ENCODE measurements around the gene NBPF26. TPM values are rescaled to one million over a fixed set of nuclear protein-coding genes. Genes with fewer than 3 reads are reported as not detected.
"Not testable (repeated sequence)": the region's sequence is repeated elsewhere in the genome, so short reads cannot be mapped to it uniquely, and the experiment has no call there.

The NBPF26 gene
- polyA plus RNA-seq: 10 to 100 TPM in 1 of 4 donors, 1 to 10 TPM in 3; 1.1 to 13.8 (median 3.1) TPM
- long read RNA-seq, donor 1: 0 reads
- long read RNA-seq, donor 2: 0 reads
- long read RNA-seq, donor 3: 0 reads
- long read RNA-seq, donor 4: 0 reads
- long read RNA-seq, donor 5: 0 reads
- long read RNA-seq, donor 6: 0 reads
- long read RNA-seq, donor 7: 0 reads
- long read RNA-seq, donor 8: 0 reads
- long read RNA-seq, donor 9: 0 reads
- long read RNA-seq, donor 10: 0 reads

DNA sequence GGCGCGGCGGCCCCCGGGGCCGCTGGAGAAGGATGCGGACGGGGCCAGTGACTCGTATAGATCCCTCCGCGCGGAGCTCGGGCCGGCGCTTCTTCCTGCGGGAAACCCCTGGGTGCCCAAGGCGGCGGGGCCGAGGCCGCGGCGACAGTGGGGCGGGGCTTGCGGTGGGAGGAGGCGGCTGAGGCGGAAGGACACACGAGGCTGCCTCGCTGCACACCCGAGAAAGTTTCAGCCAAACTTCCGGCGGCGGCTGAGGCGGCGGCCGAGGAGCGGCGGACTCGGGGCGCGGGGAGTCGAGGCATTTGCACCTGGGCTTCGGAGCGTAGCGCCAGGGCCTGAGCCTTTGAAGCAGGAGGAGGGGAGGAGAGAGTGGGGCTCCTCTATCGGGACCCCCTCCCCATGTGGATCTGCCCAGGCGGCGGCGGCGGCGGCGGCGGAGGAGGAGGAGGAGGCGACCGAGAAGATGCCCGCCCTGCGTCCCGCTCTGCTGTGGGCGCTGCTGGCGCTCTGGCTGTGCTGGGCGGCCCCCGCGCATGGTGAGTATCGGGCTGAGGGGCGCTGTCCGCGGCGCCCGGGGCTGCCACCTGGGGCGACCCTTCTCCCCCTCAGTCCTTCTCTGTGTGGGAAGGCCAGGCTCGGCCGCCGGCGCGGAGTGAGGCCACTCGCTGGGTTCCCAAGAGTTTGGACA is at the start of gene NBPF26:
TSS of gene NBPF26 (plus strand) at position 231 of the 688 bp plus-strand sequence.
- not testable (repeated sequence) for FAIRE-seq; H3K36me3 ChIP-seq (ENCODE audit: control insufficient read depth in 3 of 3, insufficient read depth in 2 of 3, low read depth in 1 of 3, low read length in 3 of 3); H3K27ac ChIP-seq (ENCODE audit: low read depth in 1 of 3, low read length in 2 of 3); H3K4me1 ChIP-seq (ENCODE audit: control insufficient read depth in 3 of 3, insufficient read depth in 2 of 3, low read depth in 1 of 3, low read length in 2 of 3); H3K27me3 ChIP-seq (ENCODE audit: control insufficient read depth in 3 of 3, insufficient read depth in 3 of 3, low read length in 3 of 3); H3K9me3 ChIP-seq (ENCODE audit: control insufficient read depth in 2 of 2, insufficient read depth in 1 of 2, low read depth in 1 of 2, low read length in 1 of 2)
- 0 to 2% methylated on average over 9 to 24 of the region's 74 CpGs; no CpG with 5 or more reads in 1 of the 3 donors for WGBS, 3 donors
- DNase-seq: peak; percentile 48 to 79
- peak within 1 kb of the TSS in 2 of 3 donors; percentile 40 to 49 for H3K4me3 ChIP-seq (ENCODE audit: low read depth in 1 of 3, low read length in 3 of 3)

DNA sequence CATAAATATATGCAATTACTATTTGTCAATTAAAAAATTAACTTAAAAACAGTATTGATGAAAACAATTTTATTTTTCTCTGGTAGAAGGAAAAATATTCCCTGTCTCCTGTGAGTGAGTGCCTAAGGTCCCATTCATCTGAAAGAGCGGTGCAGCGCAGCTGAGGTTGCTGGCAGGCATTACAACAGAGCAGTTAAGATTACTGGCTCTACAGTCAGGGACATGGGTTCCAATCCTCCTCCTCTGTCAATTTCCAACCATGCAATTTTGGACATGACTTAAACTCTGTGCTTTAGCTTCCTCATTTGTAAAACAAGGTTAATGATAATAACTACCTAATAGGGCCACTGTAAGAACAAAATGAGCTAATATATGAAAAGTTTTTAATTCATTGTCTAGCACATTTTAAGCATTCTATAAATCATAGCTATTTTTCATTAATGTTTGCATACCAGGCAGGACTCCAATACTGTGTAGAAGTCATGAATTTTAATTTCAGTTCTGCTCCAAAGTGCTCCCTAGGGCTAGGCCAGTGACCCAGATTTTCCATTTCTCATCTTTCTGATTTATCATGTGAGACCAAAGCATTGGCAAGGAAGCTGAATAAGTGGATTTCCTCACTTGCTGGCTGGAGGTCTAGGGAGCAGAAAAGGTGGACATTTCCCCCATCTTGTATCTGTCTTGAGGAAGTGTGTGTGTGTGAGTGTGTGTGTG is 43.5 kb upstream of the NBPF26 start:
- H3K27ac ChIP-seq (ENCODE audit: low read depth in 1 of 3, low read length in 2 of 3); FAIRE-seq; H3K27me3 ChIP-seq (ENCODE audit: control insufficient read depth in 3 of 3, insufficient read depth in 3 of 3, low read length in 3 of 3); H3K4me3 ChIP-seq (ENCODE audit: low read depth in 1 of 3, low read length in 3 of 3); H3K9me3 ChIP-seq (ENCODE audit: control insufficient read depth in 2 of 2, insufficient read depth in 1 of 2, low read depth in 1 of 2, low read length in 1 of 2); H3K36me3 ChIP-seq (ENCODE audit: control insufficient read depth in 3 of 3, insufficient read depth in 2 of 3, low read depth in 1 of 3, low read length in 3 of 3); DNase-seq; H3K4me1 ChIP-seq (ENCODE audit: control insufficient read depth in 3 of 3, insufficient read depth in 2 of 3, low read depth in 1 of 3, low read length in 2 of 3): not testable (repeated sequence)
- no CpG with 5 or more reads among the region's 2 CpGs for WGBS, 3 donors

DNA sequence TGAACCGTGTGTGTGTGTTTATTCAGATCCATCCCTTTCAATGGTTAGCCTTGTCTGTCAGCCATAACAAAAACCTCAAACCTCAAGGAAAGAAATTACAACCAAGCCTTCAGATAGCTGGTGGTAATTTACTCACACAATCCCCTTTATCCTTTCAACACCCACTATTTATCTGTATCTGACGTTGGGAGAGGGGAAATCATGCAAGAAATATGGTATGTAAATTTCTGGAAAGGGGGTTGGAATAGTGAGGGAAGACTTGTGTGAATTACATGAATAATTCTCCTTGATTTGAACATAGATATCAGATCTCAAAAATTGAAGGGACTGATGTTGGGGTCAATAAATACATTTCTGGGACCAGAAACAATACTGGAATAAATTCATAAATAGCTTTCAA is 42.8 kb upstream of the NBPF26 start:
- not testable (repeated sequence) for H3K27ac ChIP-seq (ENCODE audit: low read depth in 1 of 3, low read length in 2 of 3); DNase-seq; H3K9me3 ChIP-seq (ENCODE audit: control insufficient read depth in 2 of 2, insufficient read depth in 1 of 2, low read depth in 1 of 2, low read length in 1 of 2); H3K4me1 ChIP-seq (ENCODE audit: control insufficient read depth in 3 of 3, insufficient read depth in 2 of 3, low read depth in 1 of 3, low read length in 2 of 3); FAIRE-seq; H3K36me3 ChIP-seq (ENCODE audit: control insufficient read depth in 3 of 3, insufficient read depth in 2 of 3, low read depth in 1 of 3, low read length in 3 of 3); H3K4me3 ChIP-seq (ENCODE audit: low read depth in 1 of 3, low read length in 3 of 3); H3K27me3 ChIP-seq (ENCODE audit: control insufficient read depth in 3 of 3, insufficient read depth in 3 of 3, low read length in 3 of 3)
- 35 to 47% (median 47%) methylated on average over 2 of the region's 2 CpGs for WGBS, 3 donors

DNA sequence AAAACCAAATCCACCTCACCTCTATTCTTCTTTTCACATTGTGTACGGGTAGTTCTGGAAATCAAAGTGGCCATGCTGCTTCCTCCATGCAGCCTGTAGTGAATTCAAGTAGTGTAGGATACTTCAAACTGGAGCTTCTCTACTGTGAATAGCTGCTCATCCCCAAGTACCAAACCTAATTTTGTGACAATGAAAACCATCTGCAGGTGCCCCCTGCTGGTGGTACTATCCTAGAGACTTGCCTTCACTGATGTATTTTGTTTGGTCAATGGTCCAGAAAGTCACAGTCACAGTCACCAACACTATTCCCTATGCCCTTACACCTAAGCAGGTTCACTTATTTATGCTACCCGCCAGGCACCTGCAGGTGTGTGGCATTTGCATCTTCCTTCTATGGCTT is 39.3 kb upstream of the NBPF26 start:
- FAIRE-seq; H3K36me3 ChIP-seq (ENCODE audit: control insufficient read depth in 3 of 3, insufficient read depth in 2 of 3, low read depth in 1 of 3, low read length in 3 of 3): not testable (repeated sequence)
- 38 to 60% (median 50%) methylated on average over 1 of the region's 2 CpGs for WGBS, 3 donors

DNA sequence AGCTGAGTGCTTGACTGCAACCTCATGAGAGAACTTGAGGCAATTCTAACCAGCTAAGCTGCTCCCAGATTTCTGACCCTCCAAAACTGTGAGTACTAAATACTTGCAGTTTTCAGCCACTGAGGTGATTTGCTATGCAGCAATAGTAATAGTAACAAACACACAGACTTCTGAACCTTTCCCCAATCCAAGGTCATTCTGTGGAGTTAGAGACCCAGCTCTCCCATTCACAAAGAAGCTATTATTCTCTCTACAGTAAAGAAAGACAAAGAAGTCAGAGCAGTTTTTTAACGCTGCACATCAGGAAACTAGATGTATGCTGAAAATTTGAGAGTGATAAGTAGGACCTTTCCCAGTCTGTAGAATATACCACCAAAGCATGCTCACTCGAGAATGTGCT is 38.1 kb upstream of the NBPF26 start:
- DNase-seq; H3K4me3 ChIP-seq (ENCODE audit: low read depth in 1 of 3, low read length in 3 of 3); H3K27me3 ChIP-seq (ENCODE audit: control insufficient read depth in 3 of 3, insufficient read depth in 3 of 3, low read length in 3 of 3); H3K4me1 ChIP-seq (ENCODE audit: control insufficient read depth in 3 of 3, insufficient read depth in 2 of 3, low read depth in 1 of 3, low read length in 2 of 3); FAIRE-seq; H3K9me3 ChIP-seq (ENCODE audit: control insufficient read depth in 2 of 2, insufficient read depth in 1 of 2, low read depth in 1 of 2, low read length in 1 of 2); H3K36me3 ChIP-seq (ENCODE audit: control insufficient read depth in 3 of 3, insufficient read depth in 2 of 3, low read depth in 1 of 3, low read length in 3 of 3); H3K27ac ChIP-seq (ENCODE audit: low read depth in 1 of 3, low read length in 2 of 3): not testable (repeated sequence)
- WGBS, 3 donors: no CpG with 5 or more reads among the region's 2 CpGs

More for the DNA sequence above, 39.3 kb upstream of the NBPF26 start:
- not testable (repeated sequence) for H3K4me3 ChIP-seq (ENCODE audit: low read depth in 1 of 3, low read length in 3 of 3); H3K27me3 ChIP-seq (ENCODE audit: control insufficient read depth in 3 of 3, insufficient read depth in 3 of 3, low read length in 3 of 3); H3K4me1 ChIP-seq (ENCODE audit: control insufficient read depth in 3 of 3, insufficient read depth in 2 of 3, low read depth in 1 of 3, low read length in 2 of 3); H3K27ac ChIP-seq (ENCODE audit: low read depth in 1 of 3, low read length in 2 of 3); DNase-seq; H3K9me3 ChIP-seq (ENCODE audit: control insufficient read depth in 2 of 2, insufficient read depth in 1 of 2, low read depth in 1 of 2, low read length in 1 of 2)

DNA sequence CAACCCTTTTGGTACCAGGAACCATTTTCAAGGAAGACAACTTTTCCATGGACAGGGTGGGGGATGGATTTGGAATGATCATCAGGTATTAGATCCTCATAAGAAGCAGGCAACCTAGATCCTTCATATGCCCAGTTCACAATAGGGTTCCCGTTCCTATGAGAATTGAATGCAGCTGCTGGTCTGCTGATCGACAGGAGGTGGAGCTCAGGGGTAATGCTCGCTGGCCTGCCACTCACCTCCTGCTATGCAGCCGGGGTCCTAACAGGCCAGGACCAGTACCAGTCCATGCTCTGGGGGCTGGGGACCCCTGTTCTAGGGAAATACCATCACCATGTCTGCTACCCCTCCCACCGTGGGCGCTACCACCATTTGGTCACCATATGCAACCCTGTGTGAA is 36.5 kb upstream of the NBPF26 start:
- H3K9me3 ChIP-seq (ENCODE audit: control insufficient read depth in 2 of 2, insufficient read depth in 1 of 2, low read depth in 1 of 2, low read length in 1 of 2): not testable (repeated sequence)

DNA sequence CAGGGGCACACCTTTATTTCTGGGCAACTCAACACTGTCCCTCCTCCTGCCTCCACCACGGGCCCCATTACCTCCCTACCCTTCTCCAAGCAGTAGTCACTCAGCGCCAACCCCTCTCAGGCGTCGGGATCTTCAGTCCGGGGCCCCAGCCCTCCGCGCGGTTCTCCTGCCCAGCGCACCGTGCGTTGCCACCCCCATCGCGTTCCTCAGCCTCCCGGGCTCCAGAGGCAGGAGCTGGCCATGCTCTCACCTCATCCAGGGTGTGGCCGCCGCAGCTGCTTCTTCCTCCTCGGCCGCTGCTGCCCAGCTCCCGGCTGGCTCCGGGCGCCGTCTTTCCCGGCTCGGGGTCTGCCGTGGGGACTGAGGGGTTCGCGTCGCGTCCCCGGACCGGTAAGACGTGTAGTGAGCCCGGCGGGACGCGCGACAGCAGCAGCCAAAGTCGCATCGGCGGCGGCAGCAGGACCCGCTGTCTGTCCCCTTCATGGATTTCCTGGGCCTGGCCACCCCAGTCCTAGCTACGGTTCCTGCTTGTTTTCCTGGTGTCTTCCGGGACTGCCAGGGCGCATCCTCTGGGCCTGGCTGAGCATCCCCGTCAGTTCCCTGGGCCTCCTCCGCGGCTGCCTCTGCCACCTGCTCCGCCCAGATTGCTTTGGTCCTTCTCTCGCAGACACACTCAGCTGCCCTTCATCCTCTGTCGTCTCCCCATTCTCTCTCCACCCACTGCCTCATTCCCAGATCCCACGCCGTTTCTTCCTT is 22.8 kb upstream of the NBPF26 start:
- DNase-seq; H3K9me3 ChIP-seq (ENCODE audit: control insufficient read depth in 2 of 2, insufficient read depth in 1 of 2, low read depth in 1 of 2, low read length in 1 of 2); H3K27ac ChIP-seq (ENCODE audit: low read depth in 1 of 3, low read length in 2 of 3); H3K36me3 ChIP-seq (ENCODE audit: control insufficient read depth in 3 of 3, insufficient read depth in 2 of 3, low read depth in 1 of 3, low read length in 3 of 3); H3K4me3 ChIP-seq (ENCODE audit: low read depth in 1 of 3, low read length in 3 of 3); H3K27me3 ChIP-seq (ENCODE audit: control insufficient read depth in 3 of 3, insufficient read depth in 3 of 3, low read length in 3 of 3); H3K4me1 ChIP-seq (ENCODE audit: control insufficient read depth in 3 of 3, insufficient read depth in 2 of 3, low read depth in 1 of 3, low read length in 2 of 3); FAIRE-seq: not testable (repeated sequence)
- 5 to 20% methylated on average over 3 to 13 of the region's 53 CpGs; no CpG with 5 or more reads in 1 of the 3 donors for WGBS, 3 donors

More for the DNA sequence above, 36.5 kb upstream of the NBPF26 start:
- H3K4me3 ChIP-seq (ENCODE audit: low read depth in 1 of 3, low read length in 3 of 3); H3K36me3 ChIP-seq (ENCODE audit: control insufficient read depth in 3 of 3, insufficient read depth in 2 of 3, low read depth in 1 of 3, low read length in 3 of 3); H3K4me1 ChIP-seq (ENCODE audit: control insufficient read depth in 3 of 3, insufficient read depth in 2 of 3, low read depth in 1 of 3, low read length in 2 of 3); H3K27ac ChIP-seq (ENCODE audit: low read depth in 1 of 3, low read length in 2 of 3); FAIRE-seq; H3K27me3 ChIP-seq (ENCODE audit: control insufficient read depth in 3 of 3, insufficient read depth in 3 of 3, low read length in 3 of 3); DNase-seq: not testable (repeated sequence)
- no CpG with 5 or more reads among the region's 6 CpGs for WGBS, 3 donors

DNA sequence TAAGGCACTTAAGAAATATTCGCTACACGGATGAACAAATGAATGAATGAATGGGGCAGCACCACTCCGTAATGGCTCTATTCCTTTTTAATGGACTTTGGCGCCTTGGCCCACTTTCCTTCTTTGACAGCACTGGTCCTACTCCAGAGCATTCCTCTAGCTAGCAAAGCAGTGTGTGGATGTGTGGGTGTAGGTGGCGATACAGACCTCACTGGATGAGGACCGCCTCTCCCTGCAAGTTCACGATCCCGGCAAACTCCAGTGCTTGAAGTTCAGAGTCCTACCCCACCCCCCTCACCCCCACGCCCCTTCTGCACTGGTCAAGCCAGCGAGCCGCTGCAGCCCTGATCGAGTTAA is 409 bp upstream of the NBPF26 start:
- not testable (repeated sequence) for H3K36me3 ChIP-seq (ENCODE audit: control insufficient read depth in 3 of 3, insufficient read depth in 2 of 3, low read depth in 1 of 3, low read length in 3 of 3); DNase-seq; H3K4me3 ChIP-seq (ENCODE audit: low read depth in 1 of 3, low read length in 3 of 3); FAIRE-seq; H3K27me3 ChIP-seq (ENCODE audit: control insufficient read depth in 3 of 3, insufficient read depth in 3 of 3, low read length in 3 of 3); H3K4me1 ChIP-seq (ENCODE audit: control insufficient read depth in 3 of 3, insufficient read depth in 2 of 3, low read depth in 1 of 3, low read length in 2 of 3); H3K27ac ChIP-seq (ENCODE audit: low read depth in 1 of 3, low read length in 2 of 3); H3K9me3 ChIP-seq (ENCODE audit: control insufficient read depth in 2 of 2, insufficient read depth in 1 of 2, low read depth in 1 of 2, low read length in 1 of 2)
- 0 to 16% methylated on average over 3 to 5 of the region's 12 CpGs; no CpG with 5 or more reads in 1 of the 3 donors for WGBS, 3 donors
